ENCODE measurements around the gene SLAMF1.
"Not testable (repeated sequence)": the region's sequence is repeated elsewhere in the genome, so short reads cannot be mapped to it uniquely, and the experiment has no call there.

Gene SLAMF1

DNA sequence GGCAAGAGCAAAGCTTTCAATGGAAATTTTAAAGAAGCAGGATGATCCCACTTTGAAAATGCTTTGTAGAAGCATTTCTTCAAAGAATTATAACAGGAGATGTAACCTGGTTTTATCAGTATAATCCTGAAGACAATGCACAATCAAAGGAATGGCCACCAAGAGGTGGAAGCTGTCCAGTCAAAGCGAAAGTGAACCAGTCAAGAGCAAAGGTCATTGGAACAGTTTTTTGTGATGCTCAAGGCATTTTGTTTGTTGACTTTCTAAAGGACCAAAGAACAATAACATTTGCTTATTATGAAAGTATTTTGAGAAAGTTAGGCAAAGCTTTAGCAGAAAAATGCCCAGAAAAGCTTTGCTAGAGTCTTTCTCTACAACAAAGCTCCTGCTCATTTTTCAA, 62.1 kb downstream of the SLAMF1 start:
- no peak for DNase-seq

DNA sequence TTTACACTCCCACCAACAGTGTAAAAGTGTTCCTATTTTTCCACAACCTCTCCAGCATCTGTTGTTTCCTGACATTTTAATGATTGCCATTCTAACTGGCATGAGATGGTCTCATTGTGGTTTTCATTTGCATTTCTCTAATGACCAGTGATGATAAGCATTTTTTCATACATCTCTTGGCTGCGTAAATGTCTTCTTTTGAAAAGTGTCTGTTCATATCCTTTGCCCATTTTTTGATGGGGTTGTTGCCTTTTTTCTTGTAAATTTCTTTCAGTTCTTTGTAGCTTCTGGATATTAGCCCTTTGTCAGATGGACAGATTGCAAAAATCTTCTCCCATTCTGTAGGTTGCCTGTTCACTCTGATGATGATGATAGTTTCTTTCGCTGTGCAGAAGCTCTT, 63.9 kb downstream of the SLAMF1 start:
- DNase-seq = not testable (repeated sequence)

DNA sequence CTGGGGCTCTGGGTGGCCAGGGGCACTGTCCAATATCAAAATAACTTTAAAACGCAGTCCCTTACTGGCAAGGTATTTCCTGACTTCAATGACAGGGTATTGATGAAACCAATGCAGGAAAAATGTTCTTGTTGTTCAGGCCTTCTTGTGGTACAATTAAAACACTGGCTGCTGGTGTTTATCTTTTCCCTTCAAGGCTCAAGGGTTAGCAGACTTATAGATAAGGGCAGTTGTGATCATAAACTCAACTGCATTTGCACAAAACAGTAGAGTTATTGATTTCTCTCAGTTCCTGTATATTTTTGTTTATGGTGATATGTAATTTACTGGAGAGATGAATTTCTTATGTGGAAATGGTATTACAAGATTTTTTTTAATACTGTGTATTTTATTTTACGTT, 64.9 kb downstream of the SLAMF1 start:
- DNase-seq = no peak

DNA sequence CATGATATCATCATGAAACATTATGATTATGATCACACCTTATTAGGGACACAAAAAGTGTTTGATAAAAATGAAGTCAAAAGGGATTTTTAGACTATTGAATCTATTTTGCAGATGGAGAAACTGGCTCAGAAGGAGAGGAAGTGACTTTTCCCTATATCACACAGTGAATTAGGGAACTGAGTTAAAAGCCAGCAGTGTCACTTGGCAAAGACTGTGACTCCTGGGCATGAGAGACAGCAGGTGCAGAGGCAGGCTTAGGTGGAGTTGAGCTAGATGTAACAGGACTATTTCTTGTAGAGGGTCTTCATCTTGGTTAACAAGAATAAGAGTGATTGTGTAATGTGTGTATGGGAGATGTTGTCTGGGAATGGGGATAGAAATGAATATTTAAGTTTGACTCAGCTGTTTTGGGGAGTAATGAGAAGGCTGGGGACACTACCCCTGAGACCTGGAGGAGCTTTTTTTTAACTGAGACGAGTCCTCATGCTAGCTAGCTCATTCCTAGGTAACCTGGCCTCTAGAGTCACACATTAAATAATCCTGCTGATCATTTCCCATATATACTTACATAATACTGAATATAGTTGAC, 66.5 kb downstream of the SLAMF1 start:
- DNase-seq = no peak

DNA sequence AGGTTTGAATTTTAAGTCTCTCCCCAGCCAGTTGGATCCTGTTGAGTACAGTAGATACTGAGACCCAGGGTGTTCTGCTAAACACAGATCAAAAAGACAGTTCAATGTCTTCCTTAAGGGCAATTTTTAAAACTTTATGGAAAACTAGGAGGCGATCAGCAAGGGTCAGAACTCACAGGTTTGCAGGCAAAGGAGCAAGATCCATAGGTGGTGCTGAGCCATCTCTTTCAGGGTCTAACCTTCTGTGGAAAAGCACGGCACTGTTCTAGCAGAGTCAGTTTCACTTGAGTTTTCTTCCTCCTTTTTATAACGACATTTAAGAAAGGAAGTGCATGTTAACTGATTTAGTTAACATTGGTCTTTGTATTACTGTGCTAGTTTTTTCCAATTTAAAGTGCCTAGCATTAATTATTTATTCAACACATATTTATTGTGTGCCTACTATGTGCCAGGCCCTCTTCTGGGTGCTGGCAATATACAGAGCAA, 67.6 kb downstream of the SLAMF1 start, which contains the start of gene CD84:
CD84 (minus strand) TSS at position 281 of the 486 bp plus-strand sequence; CDS start at position 222, 59 bp downstream.
- no peak for DNase-seq

DNA sequence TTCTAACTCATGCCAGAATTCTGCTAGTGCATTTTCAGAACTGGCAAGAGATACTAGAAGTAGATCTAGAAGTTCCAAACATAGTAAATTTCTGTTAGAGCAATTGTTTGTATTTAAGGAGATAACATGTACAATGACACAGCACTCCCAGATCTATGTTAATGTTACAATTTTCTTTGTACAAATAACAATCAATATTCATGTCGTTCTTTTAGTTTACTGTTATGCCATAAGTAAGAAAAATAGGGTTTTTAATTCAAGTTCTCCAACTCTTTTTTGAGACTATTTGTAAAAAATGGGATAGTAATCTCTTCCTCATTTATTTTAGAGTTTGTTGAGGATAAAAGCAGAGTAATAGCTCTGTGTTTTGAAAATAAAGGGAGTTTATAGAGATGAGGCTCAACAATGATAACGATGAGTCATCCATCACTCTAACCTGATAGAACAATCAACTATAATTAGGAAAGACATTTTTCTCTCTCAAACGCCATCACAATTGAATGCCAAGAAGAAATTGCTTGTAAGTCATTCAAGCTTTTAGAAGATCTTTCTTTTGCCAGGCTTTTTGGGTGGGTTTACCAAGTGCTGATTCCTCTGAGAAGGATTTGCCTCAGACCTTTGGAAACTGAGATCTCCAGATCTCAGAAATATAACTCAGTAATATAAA, 68.2 kb downstream of the SLAMF1 start:
- DNase-seq = no peak

DNA sequence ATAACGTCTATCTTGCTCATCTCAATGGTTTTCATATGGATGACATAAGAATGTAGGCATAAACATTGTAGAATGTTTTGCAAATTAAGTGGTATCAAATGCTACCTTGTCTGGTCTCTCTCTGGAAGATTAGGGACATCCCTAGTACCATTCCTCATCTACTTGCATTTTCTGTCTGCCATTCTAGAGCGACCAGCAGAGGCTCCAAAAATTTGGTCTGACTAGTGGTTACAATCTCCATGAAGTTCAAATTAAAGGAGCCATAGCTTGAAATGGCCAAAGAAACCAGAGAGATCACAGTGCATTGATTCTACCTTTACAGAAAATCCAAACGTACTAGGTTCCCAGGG, 68.7 kb downstream of the SLAMF1 start:
- no peak for DNase-seq

DNA sequence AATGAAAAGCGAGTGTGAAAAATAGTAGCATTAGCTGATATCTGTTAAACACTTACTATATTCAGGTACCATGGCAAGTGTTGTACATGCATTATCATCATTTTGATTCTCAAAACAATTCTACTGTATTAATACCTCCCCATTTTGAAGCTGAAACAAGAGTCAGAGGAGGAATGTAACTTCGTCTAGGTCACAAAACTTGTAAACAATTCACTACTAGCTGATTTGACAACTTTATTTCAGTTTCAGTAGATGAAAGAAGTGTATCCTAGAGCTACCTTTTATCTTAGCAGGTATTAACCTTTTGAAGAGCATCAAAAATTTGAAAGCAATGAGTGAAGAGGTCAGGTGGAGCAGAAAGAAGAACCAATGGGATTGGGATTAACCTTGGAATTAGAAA, 69.2 kb downstream of the SLAMF1 start:
- no peak for DNase-seq

DNA sequence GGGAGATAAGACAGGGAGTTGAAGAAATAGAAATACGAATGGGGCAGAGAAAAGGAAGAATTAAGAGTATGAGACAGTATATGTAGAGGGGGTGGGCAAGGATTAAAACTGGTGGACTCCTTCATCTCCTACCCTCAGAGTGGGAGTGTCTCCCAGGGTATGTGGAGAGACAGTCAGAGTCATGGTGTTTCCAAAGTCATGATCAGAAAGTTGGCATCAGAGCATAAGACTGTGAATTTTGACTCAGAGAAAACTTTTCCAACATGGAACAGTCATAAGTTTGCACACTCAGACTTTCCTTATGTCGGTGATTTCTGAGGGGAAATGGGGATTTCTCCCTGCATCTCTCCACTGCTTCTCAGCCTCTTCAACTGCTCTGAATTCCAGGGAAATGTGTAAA, 70.0 kb downstream of the SLAMF1 start:
- DNase-seq = no peak

DNA sequence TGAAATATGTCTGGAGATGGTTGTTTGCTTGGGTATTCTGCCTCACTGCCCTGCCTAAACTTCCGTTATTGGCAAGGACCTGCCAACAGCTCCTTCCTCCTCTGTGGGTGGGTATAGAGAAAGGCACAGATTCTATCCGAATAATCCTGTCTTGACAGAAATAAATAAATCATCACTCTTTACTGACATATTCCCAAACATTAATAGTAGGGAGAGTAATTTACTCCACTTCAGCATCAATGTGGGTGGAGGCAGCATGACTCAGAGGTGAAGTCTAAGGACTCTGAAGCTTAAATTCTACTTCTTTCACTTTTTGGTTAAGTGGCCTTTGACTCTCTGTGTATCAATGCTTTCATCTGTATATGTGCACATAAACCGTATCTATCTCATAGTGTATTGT, 70.5 kb downstream of the SLAMF1 start:
- no peak for DNase-seq

DNA sequence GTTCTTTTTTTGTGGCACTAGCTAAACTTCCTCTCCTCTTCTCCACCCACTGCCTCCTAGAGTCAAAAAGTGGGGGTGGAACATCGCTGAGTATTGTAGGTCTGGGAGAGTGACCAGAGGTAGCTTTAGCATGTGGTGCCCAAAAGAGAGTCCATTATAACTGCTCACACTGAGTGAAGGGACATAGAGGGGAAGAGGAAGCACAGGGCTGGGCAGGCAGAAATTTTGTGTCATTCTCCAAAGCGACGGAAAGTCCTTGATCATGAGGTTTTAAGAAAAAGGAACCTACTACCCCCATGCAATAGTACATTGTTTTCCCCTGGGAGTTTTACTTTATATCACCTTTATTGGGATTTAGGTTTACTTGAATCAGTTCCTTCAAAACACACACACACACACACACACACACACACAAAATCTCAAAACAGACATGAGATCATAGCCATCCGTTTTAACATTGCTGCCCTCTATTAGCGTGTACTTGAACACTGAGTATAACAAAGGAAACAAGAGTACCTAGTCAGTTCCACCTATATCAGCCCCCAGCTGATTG, 71.7 kb downstream of the SLAMF1 start:
- DNase-seq = no peak

DNA sequence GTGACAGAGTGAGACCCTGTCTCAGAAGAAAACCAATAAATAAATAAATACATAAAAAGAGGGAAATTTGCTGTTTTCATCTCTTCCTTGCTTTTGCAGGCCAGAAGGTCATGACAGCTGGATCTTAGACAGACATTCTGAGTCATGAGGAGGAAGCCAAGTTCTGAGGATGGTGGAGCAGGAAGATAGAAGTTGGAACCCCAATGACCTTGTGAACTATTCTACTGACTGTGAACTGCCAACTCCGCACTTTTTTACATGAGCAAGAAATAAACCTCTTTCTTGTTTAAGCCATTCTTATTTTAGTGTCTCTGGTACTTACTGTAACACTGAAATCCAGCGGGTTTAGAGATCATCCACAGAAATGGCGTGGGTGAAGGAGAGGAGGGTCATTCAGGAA, 76.0 kb downstream of the SLAMF1 start:
- no peak for DNase-seq

DNA sequence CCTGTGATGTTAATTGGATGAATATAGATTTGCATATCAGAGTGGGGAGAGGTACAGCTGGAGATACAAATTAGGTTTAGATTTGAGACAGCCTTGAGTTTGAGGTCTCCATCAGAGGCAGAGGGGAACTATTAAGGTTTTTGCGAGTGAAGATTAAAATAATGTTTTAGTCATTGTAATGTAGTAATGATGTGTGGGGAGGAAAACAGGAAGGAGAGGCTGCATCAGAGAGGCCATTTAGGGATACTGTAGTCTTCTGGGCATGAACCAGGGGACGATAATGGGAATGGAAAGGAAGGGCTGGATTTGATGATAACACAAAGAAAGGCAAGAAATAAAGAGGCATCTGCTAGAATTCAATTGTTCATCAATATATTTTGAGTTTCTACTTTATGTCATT, 77.0 kb downstream of the SLAMF1 start:
- no peak for DNase-seq

DNA sequence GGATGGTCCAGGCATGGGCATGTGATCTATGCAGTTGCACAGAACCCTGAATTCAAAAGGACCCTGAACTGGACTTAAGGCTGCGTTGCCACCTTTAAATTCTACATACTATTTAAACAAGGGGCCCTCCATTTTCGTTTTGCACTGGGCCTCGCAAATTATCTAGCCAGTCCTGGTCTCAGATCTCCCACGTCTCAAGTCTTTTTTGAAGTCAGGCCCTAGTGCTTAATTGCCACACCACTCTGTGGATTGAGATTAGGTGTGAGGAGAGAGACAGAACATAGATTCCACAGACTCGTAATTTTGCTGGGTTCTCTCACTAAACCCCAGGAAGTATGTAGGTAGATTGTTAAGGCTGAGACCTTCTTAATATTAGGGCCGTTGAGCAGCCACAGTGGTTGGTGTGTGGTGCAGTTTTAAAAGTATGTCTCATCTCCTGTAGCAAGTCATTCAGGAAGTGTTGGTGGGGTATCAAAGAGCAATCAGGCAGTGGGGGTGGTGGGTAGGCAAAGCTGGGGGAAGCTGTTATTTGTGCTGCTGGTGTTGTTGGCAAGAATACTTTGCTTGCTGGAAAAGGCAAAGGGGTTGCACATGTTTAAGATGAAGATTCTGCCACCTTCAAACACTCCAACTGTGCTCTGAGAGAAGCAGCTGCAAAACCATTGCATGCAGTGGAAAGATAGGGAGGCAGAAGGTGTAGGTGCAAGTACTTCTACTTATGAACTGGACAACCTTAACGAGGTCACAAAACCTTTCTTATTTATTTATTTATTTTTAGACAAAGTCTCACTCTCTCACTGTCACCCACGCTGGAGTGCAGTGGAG, 78.8 kb downstream of the SLAMF1 start:
- no peak for DNase-seq

DNA sequence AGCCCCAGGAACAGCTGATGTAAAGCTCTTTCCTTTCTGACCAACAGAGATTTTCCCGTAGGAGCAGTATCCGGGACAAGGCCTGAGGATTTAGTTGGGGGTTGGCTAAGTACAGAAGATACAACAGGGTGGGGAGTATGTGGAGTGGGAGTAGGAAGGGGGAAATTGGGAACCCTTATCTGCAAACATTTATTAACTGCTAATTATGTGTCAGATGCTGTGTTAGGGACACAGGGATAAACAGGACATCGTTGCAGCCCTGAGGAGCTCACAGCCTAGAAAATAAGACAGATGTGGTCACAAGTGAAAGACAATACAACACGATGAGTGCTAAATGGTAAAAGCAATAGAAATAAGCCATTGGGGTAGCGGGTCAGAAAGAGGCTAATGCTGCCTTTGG, 79.5 kb downstream of the SLAMF1 start:
- no peak for DNase-seq

DNA sequence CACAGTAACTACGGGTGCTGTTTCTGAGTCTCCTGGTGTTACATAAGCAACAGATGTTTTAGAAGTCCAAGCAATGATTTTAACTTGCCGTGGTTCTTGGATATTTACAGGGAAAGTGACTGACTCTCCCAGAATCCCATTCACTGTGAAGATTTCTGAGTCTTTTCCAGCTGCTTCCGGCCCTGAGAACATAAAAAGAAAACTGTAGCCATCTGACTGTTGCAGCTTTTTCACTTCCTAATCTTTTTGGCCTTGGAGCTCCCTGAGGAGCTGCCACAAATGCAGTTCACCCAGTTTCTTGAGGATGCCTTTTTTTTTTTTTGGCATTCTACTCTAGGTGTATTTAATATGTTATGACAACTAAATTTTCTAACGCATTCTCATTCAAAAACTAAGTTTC, 81.3 kb downstream of the SLAMF1 start:
- DNase-seq = no peak

DNA sequence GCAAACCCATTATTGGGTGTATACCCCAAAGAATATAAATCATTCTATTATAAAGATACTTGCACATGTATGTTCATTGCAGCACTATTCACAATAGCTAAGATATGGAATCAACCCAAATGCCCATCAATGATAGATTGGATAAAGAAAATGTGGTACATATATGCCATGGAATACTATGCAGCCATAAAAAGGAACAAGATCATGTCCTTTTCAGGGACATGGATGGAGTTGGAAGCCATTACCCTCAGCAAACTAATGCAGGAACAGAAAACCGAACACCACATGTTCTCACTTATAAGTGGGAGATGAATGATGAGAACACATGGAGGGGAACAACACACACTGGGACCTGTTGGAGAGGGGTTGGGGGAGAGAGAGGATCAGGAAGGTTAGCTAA, 83.6 kb downstream of the SLAMF1 start:
- not testable (repeated sequence) for DNase-seq

DNA sequence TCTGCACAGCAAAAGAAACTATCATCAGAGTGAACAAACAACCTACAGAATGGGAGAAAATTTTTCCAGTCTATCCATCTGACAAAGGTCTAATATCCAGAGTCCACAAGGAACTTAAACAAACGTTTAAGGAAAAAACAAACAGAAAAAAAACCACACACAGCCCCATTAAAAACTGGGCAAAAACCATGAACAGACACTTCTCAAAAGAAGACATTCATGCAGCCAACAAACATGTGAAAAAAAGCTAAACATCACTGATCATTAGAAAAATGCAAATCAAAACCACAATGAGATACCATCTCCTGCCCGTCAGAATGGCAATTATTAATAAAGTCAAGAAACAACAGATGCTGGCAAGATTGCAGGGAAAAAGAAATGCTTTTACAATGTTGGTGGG, 84.1 kb downstream of the SLAMF1 start:
- DNase-seq = not testable (repeated sequence)

DNA sequence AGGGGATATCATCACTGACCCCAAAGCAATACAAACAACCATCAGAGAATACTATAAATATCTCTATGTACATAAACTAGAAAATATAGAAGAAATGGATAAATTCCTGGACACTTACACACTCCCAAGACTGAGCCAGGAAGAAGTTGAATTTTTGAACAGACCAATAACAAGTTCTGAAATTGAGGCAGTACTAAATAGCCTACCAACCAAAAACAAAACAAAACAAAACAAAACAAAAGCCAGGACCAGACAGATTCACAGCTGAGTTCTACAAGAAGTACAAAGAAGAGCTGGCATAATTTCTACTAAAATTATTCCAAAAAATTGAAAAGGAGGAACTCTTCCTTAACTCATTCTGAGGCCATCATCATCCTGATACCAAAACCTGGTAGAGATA, 86.0 kb downstream of the SLAMF1 start:
- DNase-seq = no peak

DNA sequence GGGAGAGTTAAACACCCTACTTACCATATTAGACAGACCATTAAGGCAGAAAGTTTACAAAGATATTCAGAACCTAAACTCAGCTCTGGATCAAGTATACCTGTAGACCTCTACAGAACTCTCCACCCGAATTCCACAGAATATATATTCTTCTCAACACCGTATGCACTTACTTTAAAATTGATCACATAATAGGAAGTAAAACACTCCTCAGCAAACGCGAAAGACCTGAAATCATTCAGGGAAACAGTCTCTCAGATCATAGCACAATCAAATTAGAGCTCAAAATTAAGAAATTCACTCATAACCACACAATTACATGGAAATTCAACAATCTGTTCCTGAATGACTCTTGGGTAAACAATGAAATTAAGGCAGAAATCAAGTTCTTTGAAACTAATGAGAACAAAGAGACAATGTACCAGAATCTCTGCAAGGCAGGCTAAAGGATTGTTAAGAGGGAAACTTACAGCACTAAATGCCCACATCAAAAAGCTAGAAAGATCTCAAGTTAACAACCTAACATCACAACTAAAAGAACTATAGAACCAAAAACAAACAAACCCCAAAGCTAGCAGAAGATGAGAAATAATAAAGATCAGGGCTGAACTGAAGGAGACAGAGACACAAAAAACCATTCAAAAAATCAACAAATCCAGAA, 86.7 kb downstream of the SLAMF1 start:
- no peak for DNase-seq

DNA sequence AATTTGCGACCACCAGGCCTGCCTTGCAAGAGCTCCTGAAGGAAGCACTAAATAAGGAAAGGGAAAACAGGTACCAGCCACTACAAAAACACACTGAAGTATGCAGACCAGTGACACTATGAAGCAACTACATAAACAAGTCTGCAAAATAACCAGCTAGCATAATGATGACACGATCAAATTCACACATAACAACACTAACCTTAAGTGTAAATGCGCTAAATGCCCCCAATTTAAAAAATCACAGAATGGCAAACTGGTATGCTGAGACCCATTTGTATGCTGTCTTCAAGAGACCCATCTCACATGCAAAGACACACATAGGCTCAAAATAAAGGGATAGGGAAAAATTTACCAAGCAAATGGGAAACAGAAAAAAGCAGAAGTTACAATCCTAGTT, 87.4 kb downstream of the SLAMF1 start:
- DNase-seq = not testable (repeated sequence)

DNA sequence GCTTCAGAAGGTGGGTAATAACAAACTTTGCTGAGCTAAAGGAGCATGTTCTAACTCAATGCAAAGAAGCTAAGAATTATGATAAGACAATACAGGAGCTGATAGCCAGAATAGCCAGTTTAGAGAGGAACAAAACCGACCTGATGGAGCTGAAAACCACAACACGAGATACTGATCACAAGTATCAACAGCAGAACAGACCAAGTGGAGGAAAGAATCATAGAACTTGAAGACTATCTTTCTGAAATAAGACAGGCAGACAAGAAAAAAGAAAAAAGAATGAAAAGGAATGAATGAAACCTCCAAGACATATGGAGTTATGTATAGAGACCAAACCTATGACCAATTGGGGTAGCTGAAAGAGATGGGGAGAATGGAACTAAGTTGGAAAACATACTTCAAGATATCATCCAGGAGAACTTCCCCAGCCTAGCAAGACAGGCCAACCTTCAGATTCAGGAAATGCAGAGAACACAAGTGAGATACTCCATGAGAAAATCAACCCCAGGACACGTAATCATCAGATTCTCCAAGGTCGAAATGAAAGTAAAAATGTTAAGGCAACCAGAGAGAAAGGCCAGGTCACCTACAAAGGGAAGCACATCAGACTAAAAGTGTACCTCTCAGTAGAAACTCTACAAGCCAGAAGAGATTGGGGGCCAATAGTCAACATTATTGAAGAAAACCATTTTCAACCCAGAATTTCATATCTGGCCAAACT, 88.0 kb downstream of the SLAMF1 start:
- DNase-seq = no peak

All from DMS79 treated with DMSO at 0.1 percent for 48 hours (cell line).